GM12891 (cell line): ENCODE results near the gene OR2H2.

ENCODE experiments used
- POLR2A ChIP-seq: IDR thresholded peaks from 2 replicates; pipeline ENCODE4 v1.6.1; 2011; ENCODE audit warnings: low read depth, low read length, control low read depth
- POLR2AphosphoS5 ChIP-seq: IDR thresholded peaks from 2 replicates; pipeline ENCODE4 v1.6.1; 2011; ENCODE audit warnings: low read depth, low read length, control low read depth

GRCh38 chr6:29591677-29592076 lies 6.8 kb downstream of the OR2H2 start:
- TF ChIP-seq POLR2AphosphoS5 (no peak), POLR2A (no peak)
